DMS53 treated with DMSO at 0.1 percent for 48 hours (cell line): Measurements from ENCODE around the gene GPR35.

Experiments used
- DNase-seq: peaks from one replicate; lab custom pipeline; 2025; ENCODE audit not compliant: unreplicated experiment; lab: John Stamatoyannopoulos, UW

Gene GPR35

DNA sequence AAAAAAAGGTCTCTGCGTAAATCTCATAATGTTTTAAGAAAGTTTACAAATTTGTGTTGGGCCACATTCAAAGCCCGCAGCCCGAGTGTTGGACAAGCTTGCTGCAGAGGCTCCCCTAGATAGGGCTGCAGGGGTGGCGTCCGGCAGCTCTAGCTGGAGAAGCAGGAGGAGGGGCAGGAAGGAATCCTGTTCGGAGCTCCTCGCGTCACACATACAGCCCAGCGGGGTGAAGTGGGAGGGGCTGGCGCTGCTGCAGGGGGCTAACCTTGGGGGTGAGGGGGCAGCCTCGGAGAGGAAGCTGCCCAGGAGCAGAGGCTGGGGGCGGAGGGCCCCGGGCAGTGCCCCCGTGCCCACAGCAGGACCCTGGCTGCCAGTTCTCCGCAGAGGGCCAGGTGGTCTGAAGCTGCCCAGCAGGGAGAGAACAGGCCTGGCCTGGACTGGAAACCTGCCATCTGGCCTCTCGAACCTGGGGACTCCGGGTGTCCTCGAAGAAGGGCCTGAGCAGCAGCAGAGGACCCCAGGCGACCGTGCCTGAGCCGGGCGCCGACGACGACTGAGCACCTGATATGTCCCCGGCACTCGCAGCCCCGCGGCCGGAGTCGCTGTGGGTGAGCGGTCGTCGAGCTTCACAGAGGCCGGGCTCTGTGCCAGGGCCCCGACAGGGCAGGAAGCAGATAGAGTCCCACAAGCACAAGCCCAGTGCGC is 2.6 kb upstream of the GPR35 start:
- DNase-seq, result no peak

DNA sequence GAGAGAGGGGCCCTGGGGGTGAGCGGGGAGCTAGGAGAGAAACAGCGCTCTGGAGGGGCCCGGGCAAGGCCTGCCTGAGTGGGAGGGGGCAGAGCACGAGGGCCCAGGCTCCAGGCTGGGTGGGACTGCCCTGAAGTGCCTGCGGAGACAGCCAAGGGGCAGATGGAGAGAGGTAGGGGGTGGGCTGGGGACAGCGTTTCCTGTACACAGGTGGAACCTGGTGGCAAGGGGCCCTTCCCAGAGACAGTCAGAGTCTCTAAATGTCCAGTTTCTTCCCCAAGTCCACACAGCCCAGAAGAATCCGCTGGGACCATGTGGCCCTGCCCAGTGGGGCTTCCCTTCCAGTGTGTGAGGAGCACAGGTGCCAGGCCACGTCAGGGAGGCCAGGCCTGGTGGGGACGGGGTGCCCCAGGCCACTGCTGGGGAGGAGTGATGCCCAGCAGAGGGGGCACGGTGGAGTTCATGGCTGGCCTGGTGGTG is 1.7 kb upstream of the GPR35 start:
- DNase-seq, result no peak

DNA sequence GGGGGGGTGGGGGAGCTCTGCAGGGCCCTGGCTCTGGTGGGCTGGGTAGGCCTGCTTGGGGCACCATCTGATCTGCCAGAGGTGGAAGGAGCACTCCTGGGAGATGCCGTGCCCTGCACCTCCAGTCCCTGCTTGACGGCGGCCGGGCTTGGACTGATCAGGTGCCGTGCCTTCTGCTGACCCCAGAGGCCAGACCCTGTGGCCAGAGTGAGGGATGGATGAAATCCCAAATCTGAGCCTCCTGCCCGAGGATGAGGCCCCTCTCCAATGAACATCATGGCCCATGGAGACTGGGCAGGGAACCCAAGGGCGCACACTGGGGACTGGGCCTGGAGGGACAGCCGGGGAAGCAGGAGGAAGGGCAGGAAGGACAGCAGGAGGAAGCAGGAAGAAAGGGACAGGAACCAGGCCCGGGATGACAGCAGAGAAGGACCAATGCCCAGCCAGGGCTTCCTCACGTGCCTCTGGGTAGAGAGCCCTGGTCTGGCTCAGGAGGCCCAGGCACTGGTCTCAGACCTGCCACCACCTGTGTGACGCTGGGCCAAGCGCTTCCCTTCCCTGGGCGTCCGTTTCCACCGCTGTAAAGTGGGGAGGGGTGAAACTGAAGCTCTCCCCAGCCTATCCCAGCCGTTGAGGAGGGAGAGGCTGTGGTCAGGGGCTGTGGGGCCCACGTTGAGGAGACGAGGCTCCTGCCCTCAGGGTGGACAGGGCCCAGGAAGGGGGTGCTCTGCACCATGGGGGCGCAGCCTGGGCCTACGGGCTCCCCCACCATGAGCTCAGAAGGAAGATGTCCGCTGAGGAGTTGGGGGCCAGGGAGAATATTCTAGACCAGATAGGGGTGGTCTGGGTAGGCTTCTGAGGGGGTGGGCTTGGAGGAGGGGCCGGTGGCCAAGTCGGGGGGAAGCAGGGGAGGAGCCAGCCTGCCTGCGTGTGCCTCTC is 1.0 kb upstream of the GPR35 start:
- no peak for DNase-seq

DNA sequence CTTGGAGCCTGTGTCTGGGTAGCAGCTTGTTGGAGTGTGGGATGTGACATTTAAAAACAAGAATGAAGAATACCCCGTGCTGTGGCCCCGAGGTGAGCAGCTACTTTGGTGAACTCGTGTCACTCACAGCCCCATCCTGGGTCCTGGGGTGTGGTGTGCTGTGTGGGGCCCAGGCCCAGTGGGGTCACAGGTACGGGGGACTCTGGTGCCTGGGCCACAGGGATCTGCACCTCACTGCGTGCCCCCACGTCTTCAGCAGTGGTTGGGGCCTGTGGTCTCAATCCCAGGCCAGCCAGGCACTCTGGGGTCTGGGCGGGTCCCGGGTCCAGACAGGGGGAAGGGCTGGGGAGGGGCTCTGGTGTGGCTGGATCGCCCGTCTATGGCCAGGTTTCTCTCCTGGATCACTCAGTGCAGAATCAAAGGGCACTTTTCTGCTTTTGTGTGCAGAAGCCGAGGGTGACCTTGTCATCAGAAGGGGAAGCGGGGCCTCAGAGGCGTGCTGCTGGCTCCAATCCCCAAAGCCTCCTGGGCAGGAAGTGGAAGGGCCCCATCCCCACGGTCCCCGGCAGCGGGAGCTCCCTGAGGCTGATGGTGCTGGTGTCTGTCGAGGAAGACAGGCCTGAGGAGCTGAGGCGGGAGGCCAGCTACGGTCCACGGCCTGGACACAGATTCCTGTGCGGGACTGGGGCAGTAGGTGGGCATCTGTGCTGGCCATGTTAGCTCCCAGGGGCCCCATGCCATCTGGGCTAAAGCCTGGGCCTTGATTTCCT is 1.4 kb downstream of the GPR35 start:
- no peak for DNase-seq

DNA sequence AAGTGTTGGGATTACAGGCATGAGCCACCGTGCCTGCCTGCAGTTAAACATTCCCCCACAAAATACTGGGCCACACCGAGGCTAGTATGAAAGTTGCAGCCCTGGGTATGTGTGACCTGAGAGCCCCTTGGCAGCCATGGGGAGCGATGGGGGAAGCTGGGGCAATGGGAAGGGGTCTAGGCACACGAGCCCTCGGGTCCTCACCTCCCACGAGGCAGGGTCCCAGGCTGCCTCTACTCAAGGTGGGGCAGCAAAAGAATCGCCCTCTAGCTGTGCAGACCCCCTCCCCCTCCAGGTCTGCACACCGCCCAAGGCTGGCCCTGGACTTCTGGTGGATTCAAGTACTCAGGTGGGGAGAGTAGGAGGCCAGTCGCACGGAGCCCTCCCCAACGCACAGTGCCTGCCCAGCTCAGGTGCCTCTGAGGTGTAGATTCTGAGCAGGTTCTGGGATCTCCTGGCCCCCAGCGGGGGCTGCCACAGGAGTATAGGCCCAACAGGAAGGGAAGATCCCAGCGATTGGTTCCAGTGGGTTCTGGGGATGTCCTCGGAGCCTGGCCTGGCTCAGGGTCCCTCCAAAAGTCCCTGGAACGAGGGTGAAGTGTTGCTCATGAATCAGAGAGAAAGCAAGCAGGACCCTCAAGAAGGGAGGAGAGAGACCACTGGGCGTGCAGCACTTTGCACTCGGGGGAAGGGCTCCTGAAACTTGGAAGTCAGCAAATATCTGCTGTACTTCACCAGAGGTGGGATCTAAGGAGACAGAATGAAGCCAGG is 2.6 kb downstream of the GPR35 start:
- no peak for DNase-seq

DNA sequence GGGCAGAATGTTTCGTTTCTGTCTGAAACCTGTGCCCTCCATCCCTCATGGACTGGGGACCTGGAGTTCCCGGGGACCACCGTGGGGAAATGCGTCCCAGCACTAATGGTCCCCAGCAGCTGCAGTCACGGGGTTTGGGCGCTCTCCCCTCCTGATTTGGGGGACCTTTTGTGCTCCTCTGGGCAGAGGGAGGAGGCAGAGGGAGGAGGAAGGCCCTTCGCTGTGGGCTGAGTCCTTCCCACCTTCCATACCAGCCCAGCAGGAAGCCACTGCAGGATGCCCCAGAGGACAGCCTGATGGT is 3.2 kb downstream of the GPR35 start:
- DNase-seq, result no peak

DNA sequence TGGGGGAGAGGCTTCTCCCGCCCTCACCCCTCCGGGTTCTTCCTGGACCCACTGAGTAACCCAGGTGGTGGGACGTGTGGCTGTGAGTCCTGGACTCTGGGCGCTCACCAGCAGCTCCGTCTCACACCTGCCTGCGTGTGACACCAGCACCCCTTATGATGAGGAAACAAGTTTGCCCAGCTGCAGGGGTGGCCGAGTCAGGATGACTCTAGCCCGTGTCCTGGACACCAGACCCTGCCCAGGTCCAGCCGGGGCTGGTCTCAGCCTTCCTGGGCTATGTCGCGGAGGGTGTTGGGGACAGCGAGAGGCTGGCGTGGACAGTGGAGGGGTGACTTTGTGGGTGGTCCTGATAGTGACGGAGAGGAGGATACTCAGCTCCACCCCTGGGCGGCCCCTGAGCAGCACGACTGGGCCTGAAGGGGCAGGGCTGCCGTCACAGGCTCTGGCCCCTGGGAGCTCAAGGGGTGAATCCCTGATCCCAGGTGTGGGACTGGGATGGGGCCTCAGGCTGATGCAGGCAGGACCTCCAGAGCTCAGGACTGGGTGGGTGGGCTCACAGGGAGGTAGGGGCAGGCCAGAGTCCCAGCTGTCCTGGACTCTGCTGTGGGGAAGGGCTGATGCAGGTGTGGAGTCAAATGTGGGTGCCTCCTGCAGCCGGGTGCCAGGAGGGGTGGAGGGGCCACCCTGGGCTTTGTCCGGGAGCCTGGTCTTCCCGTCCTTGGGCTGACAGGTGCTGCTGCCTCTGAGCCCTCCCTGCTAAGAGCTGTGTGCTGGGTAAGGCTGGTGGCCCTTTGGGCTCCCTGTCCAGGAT is 3.7 kb downstream of the GPR35 start:
- DNase-seq, result no peak

DNA sequence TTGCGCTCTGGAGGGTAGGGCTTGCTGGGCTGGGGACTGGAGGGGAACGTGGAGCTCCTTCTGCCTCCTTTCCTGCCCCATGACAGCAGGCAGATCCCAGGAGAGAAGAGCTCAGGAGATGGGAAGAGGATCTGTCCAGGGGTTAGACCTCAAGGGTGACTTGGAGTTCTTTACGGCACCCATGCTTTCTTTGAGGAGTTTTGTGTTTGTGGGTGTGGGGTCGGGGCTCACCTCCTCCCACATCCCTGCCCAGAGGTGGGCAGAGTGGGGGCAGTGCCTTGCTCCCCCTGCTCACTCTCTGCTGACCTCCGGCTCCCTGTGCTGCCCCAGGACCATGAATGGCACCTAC is 4.3 kb downstream of the GPR35 start:
- DNase-seq, result no peak

DNA sequence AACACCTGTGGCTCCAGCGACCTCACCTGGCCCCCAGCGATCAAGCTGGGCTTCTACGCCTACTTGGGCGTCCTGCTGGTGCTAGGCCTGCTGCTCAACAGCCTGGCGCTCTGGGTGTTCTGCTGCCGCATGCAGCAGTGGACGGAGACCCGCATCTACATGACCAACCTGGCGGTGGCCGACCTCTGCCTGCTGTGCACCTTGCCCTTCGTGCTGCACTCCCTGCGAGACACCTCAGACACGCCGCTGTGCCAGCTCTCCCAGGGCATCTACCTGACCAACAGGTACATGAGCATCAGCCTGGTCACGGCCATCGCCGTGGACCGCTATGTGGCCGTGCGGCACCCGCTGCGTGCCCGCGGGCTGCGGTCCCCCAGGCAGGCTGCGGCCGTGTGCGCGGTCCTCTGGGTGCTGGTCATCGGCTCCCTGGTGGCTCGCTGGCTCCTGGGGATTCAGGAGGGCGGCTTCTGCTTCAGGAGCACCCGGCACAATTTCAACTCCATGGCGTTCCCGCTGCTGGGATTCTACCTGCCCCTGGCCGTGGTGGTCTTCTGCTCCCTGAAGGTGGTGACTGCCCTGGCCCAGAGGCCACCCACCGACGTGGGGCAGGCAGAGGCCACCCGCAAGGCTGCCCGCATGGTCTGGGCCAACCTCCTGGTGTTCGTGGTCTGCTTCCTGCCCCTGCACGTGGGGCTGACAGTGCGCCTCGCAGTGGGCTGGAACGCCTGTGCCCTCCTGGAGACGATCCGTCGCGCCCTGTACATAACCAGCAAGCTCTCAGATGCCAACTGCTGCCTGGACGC is 4.9 kb downstream of the GPR35 start:
- no peak for DNase-seq

DNA sequence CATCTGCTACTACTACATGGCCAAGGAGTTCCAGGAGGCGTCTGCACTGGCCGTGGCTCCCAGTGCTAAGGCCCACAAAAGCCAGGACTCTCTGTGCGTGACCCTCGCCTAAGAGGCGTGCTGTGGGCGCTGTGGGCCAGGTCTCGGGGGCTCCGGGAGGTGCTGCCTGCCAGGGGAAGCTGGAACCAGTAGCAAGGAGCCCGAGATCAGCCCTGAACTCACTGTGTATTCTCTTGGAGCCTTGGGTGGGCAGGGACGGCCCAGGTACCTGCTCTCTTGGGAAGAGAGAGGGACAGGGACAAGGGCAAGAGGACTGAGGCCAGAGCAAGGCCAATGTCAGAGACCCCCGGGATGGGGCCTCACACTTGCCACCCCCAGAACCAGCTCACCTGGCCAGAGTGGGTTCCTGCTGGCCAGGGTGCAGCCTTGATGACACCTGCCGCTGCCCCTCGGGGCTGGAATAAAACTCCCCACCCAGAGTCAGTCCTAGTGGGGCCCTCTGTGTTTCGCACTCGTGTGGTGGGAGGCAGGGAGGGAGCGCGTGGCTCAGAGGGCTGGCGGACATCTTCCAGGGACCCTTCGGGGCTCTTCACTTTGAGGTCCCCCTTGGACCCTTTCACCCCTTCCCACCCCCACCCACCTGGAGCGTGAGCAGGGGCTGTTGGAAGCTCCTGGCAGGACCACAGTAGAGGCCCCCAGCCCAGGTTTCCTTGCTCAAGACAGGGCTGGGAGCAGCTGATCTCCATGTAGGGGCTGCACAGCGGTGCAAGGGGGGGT is 5.7 kb downstream of the GPR35 start:
- no peak for DNase-seq

DNA sequence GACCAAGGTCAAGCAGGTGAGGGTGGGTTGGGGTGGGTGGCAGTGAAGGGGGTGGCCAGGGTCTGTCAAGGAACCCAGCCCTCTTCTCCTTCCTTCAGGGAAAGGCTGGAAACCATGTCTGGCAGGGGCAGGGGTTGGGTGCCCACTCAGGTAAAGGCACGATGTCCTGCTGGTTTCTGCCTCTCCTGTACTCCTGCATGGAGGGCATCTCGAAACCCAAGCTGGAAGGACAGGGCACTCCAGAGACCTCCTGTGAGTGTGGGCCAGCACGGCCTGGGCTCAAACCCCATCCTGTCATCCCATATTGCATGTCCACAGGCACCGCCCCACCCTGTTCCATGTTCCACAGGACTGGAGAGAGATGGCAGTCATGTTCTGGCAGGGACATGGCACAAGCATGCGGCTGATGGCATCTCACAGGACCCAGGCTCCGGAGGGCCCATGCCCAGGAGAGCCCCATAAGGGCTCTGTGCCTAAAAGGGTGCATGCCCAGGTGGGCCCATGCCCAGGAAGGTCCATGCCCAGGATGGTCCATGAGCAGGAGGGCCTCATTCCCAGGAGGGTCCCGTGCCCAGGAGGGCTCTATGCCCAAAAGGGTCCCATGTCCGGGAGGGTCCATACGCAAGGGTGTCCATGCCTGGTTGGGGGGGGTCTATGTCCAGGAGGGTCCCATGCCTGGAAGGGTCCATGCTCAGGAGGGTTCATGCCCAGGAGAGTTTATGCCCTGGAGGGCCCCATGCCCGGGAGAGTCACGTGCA is 6.4 kb downstream of the GPR35 start:
- no peak for DNase-seq

DNA sequence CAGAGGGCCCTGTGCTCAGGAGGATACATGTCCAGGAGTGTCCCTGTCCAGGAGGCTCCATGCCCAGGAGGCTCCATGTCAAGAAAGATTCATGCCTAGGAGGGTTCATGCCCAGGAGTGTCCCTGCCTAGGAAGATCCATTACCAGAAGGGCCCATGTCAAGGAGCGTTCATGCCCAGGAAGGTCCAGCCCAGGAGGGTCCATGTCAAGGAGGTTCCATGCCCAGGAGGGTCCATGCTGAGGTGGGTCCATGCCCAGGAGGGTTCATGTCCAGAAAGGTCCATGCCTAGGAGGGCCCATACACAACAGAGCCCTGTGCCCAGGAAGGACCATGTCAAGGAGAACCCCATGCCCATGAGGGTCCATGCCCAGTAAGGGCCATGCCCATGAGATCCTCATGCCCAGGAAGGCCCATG is 7.0 kb downstream of the GPR35 start:
- no peak for DNase-seq

DNA sequence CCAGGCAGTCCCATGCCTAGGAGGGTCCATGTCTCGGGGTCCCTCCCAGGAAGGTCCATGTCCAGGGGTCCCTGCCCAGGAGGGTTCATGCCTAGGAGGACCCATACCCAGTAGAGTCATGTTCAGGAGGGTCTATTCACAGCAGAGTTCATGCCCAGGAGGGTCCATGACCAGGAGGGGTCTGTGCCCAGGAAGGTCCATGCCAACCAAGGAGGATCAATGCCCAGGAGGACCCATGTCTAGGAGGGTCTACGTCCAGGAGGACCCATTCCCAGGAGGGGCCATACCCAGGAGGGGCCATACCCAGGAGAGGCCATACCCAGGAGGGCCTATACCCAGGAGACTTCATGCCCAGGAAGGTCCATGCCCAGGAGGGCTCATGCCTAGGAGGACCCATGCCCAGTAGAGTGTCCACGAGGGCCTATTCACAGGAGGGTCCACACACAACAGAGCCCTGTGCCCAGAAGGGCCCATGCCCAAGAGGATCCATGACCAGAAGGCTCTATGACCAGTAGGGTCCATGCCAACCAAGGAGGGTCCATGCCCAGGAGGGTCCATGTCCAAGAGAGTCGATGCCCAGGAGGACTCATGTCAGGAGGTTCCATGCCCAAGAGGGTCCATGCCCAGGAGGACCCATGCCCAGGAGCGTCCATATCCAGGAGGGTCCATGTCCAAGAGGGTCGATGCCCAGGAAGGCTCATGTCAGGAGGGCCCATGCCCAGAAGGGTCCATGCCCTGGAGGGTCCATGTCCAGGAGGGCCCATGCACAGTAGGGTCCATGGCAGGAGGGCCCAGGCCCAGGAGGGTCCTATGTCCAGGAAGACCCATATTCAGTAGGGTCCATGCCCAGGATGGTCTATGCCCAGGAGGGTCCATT is 10.1 kb downstream of the GPR35 start:
- no peak for DNase-seq

DNA sequence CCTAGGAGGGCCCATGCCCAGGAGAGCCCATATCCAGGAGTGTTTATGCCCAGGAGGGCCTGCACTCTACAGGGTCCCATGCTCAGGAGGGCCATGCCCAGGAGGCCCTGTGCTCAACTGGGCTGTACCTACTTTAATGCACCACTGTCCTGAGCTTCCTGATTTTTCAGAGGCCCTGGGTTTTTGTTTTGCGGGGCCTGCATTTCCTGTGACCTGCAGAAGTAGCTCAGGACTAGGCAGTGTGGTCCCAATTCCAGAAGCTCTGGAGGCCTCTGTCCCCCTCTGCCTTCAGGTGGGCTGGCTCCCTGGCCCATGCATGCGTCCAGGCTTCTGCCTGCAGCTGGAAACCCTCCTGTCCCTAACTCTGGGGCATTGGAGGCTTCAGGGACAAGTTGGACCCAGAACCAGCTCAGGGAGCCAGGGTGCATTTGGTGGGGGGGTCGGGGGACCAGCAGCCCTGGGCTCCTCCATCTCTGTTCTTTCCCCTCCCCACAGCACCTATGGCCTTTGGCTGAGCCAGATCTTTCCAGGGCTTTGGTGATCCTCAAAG is 10.8 kb downstream of the GPR35 start:
- DNase-seq, result no peak

DNA sequence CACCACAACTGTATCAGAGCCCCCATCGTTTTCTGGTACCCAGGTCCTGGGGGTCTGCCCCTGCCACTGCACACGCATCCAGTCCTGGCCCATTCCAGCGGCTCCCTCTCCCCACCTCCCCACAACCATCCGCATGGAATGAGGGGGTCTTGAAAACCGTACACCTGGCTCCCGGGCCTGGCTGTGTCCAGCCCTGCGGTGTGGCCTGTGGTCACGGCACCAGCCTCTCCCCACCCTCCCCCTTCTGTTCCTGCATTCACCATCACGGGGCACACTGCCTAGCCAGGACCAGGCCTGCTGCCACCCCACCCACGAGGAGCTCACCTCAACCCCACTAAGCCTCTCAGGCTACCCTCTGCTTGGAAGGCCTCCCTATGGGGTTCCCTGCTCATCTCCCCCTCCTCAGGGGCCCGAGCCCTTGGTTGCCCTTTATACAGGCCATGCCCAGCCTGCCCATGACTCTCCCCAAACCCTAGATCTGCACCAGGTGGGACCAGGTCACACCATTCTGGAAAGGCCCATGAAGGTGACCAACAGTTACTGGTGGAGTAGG is 11.4 kb downstream of the GPR35 start:
- no peak for DNase-seq
